HUDEP-2 (cell line): ENCODE data around the gene ARSB.
"Not testable (repeated sequence)": the region's sequence is repeated elsewhere in the genome, so short reads cannot be mapped to it uniquely, and the experiment has no call there.

Source experiments
- DNase-seq, 76 experiments: peaks; one replicate each; lab custom pipeline; 2025; ENCODE audit not compliant: unreplicated experiment in 76 of 76; lab: John Stamatoyannopoulos, UW

ARSB gene

GRCh38 chr5:78997090-78997489 is 12.0 kb upstream of the ARSB start:
- no peak for DNase-seq

- DNase-seq, result no peak
These were observed 10.5 kb upstream of the ARSB start for GRCh38 chr5:78995521-78996007.

GRCh38 chr5:78993165-78993564 is 8.1 kb upstream of the ARSB start:
- DNase-seq, result no peak

GRCh38 chr5:78992146-78992545 is 7.0 kb upstream of the ARSB start:
- DNase-seq, result no peak

- DNase-seq, result no peak
These were observed 4.0 kb upstream of the ARSB start for GRCh38 chr5:78989080-78989479.

GRCh38 chr5:78985725-78986223 is 664 bp upstream of the ARSB start:
- DNase-seq, result peak in 51 of 76 experiments; percentile 2 to 56 (median 21)

GRCh38 chr5:78984439-78985115 is 533 bp downstream of the ARSB start:
- DNase-seq, result peak in 72 of 76 experiments; percentile 20 to 79 (median 64)

- peak in 5 of 76 experiments; percentile 4 to 19 (median 8) for DNase-seq
These were observed 1.3 kb downstream of the ARSB start for GRCh38 chr5:78983601-78984438.

GRCh38 chr5:78983194-78983593 is 1.9 kb downstream of the ARSB start:
- DNase-seq, result not testable (repeated sequence)

GRCh38 chr5:78979909-78980308 is 5.2 kb downstream of the ARSB start:
- DNase-seq, result no peak

GRCh38 chr5:78979117-78979742 is 5.9 kb downstream of the ARSB start:
- no peak for DNase-seq

GRCh38 chr5:78975035-78975434 is 10.1 kb downstream of the ARSB start:
- DNase-seq, result no peak

GRCh38 chr5:78974601-78975000 is 10.5 kb downstream of the ARSB start:
- no peak for DNase-seq

GRCh38 chr5:78974011-78974410 is 11.1 kb downstream of the ARSB start:
- DNase-seq, result no peak

- no peak for DNase-seq
These were observed 12.3 kb downstream of the ARSB start for GRCh38 chr5:78972654-78973428.

- DNase-seq, result no peak
These were observed 13.1 kb downstream of the ARSB start for GRCh38 chr5:78971998-78972397.

GRCh38 chr5:78968781-78969180 is 16.3 kb downstream of the ARSB start:
- no peak for DNase-seq

- peak in 1 of 76 experiments; percentile 0 for DNase-seq
These were observed 20.2 kb downstream of the ARSB start for GRCh38 chr5:78964889-78965288.

GRCh38 chr5:78961743-78962142 is 23.4 kb downstream of the ARSB start:
- DNase-seq, result no peak

- no peak for DNase-seq
These were observed 25.3 kb downstream of the ARSB start for GRCh38 chr5:78959767-78960166.
